Neural cell (in vitro differentiated cells): Measurements from ENCODE around the gene DCT. TPM values are rescaled to one million over a fixed set of nuclear protein-coding genes. Genes with fewer than 3 reads are reported as not detected.

ENCODE experiments used
- H2AFZ ChIP-seq: fragments of 200-600, 300-800 bp; sonication (generic), shearing (Covaris generic); 2 replicates; pipeline ENCODE4 v1.6.0; 2014; ENCODE audit warnings: low read depth, mild to moderate bottlenecking, antibody characterized with exemption, low read length, moderate library complexity
- H3F3A ChIP-seq: fragments of 200-600 bp; shearing (Covaris generic); 2 replicates; pipeline ENCODE4 v1.6.1; 2016; ENCODE audit warnings: mild to moderate bottlenecking, moderate library complexity, mixed read lengths, antibody characterized with exemption, low read length; ENCODE audit not compliant: insufficient read depth, poor library complexity, severe bottlenecking
- H3K27ac ChIP-seq: fragments of 200-600, 300-800 bp; sonication (generic), shearing (Covaris generic); 2 replicates; pipeline ENCODE4 v1.5.1; 2014; ENCODE audit warnings: mild to moderate bottlenecking, low read length, moderate library complexity
- H3K27me3 ChIP-seq: fragments of 300-800, 200-600 bp; sonication (generic), shearing (Covaris generic); 2 replicates; pipeline ENCODE4 v1.6.0; 2014; ENCODE audit warnings: mild to moderate bottlenecking, low read depth, low read length, moderate library complexity; ENCODE audit not compliant: insufficient read depth
- H3K36me3 ChIP-seq: fragments of 300-800, 200-600 bp; sonication (generic), shearing (Covaris generic); 2 replicates; pipeline ENCODE4 v1.5.1; 2014; ENCODE audit warnings: mild to moderate bottlenecking, antibody characterized with exemption, low read length, moderate library complexity; ENCODE audit not compliant: insufficient read depth
- H3K4me2 ChIP-seq: fragments of 300-800, 200-600 bp; sonication (generic), shearing (Covaris generic); 2 replicates; pipeline ENCODE4 v1.6.0; 2014; ENCODE audit warnings: mild to moderate bottlenecking, low read length
- H3K4me3 ChIP-seq: fragments of 300-800, 200-600 bp; sonication (generic), shearing (Covaris generic); 2 replicates; pipeline ENCODE4 v1.5.1; 2014; ENCODE audit warnings: mild to moderate bottlenecking, low read length, moderate library complexity
- H3K79me2 ChIP-seq: fragments of 200-600 bp; shearing (Covaris generic); replicated peaks from 2 replicates; pipeline ENCODE4 v1.6.0; 2014; ENCODE audit warnings: mild to moderate bottlenecking, low read length, moderate library complexity; ENCODE audit not compliant: insufficient read depth
- H3K9ac ChIP-seq: fragments of 300-800, 200-600 bp; sonication (generic), shearing (Covaris generic); 2 replicates; pipeline ENCODE4 v1.6.1; 2016; ENCODE audit warnings: mild to moderate bottlenecking, low read length, mixed read lengths
- H3K9me2 ChIP-seq: fragments of 200-600 bp; shearing (Covaris generic); 2 replicates; pipeline ENCODE4 v1.6.1; 2016; ENCODE audit warnings: mild to moderate bottlenecking, low read length, mixed read lengths; ENCODE audit not compliant: insufficient read depth
- H3K9me3 ChIP-seq: fragments of 200-600, 300-800 bp; sonication (generic), shearing (Covaris generic); 2 replicates; pipeline ENCODE4 v1.6.1; 2016; ENCODE audit warnings: mild to moderate bottlenecking, mixed run types, low read length, moderate library complexity, mixed read lengths
- H4K20me1 ChIP-seq: fragments of 200-600 bp; shearing (Covaris generic); 2 replicates; pipeline ENCODE4 v1.6.1; 2016; ENCODE audit warnings: mild to moderate bottlenecking, mixed run types; ENCODE audit not compliant: insufficient read depth
- CTCF ChIP-seq: fragments of 450-650 bp; IDR thresholded peaks from 2 replicates; pipeline ENCODE4 v1.5.1; 2014; ENCODE audit warnings: antibody characterized with exemption, mild to moderate bottlenecking, moderate library complexity; ENCODE audit not compliant: poor library complexity, severe bottlenecking
- EP300 ChIP-seq: fragments of 450-650 bp; conservative IDR thresholded peaks from 2 replicates; pipeline ENCODE4 v1.6.1; 2014; ENCODE audit warnings: antibody characterized with exemption, mild to moderate bottlenecking, moderate library complexity; ENCODE audit not compliant: poor library complexity, severe bottlenecking
- EZH2 ChIP-seq: fragments of 200-600, 300-800 bp; shearing (Covaris generic), sonication (generic); IDR thresholded peaks from 2 replicates; pipeline ENCODE4 v1.6.1; 2014; ENCODE audit warnings: antibody characterized with exemption, low read length, borderline replicate concordance, mild to moderate bottlenecking; ENCODE audit not compliant: insufficient read depth, poor library complexity, severe bottlenecking
- MXI1 ChIP-seq: fragments of 450-650 bp; conservative IDR thresholded peaks from 2 replicates; pipeline ENCODE4 v1.6.1; 2014; ENCODE audit warnings: antibody characterized with exemption, mild to moderate bottlenecking; ENCODE audit not compliant: poor library complexity, severe bottlenecking
- POLR2AphosphoS5 ChIP-seq: IDR thresholded peaks from 2 replicates; pipeline ENCODE4 v1.6.1; 2012
- RAD21 ChIP-seq: fragments of 450-650 bp; conservative IDR thresholded peaks from 2 replicates; pipeline ENCODE4 v1.6.1; 2014; ENCODE audit warnings: antibody characterized with exemption, mild to moderate bottlenecking, moderate library complexity
- SMC3 ChIP-seq: fragments of 450-650 bp; conservative IDR thresholded peaks from 2 replicates; pipeline ENCODE4 v1.6.1; 2014; ENCODE audit warnings: antibody characterized with exemption, mild to moderate bottlenecking, moderate library complexity; ENCODE audit not compliant: poor library complexity
- TAF1 ChIP-seq: IDR thresholded peaks from 2 replicates; pipeline ENCODE4 v1.6.1; 2012; ENCODE audit warnings: low read depth
- polyA plus RNA-seq: library from polyadenylated mRNA; depleted of rRNA; stranded (reverse); fragments of >200 nt; gene quantifications from 2 replicates; pipeline ENCODE4 v1.2.3, GENCODE V29; 2014
- TF ChIP-seq, protein P1 (sequence below): IDR thresholded peaks from 2 replicates; pipeline ENCODE4 v1.6.1; 2012; ENCODE audit warnings: borderline replicate concordance

Gene DCT
- polyA plus RNA-seq, 1 donor from 2014 or later = not detected

DNA sequence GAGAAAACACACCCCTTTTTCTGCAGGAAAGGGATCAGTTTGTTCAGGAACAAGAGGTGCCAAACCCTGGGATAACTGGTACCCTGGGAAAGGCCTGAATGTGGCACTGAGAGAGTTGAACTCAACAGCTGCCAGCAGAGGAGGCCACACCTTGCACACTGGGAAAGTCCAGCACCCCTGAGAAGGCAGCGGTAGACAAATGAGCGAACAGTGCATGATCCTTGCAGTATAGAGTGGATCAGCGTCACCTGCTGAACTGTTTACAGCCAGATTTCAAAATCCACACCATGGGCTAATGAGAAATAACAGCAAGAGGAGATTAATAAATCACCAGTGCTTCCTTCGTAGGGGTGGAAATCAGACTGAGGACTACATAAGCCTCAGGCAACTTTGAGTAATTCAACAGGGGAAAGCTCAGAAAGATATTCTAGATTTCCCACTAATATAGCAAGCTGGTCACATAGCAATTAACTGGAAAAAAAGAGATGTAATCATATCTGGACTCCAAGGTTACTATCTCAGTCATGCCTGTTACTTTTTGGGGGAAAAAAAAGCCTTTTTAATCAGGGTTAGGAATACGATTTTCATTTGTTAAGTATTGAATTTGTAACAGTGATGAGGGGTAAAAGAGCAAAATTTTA, 52.0 kb downstream of the DCT start:
- no peaks in the 10 kb centered on the region for H3K79me2 ChIP-seq
- no peak overlapping the region for H3K4me2 ChIP-seq
- H3K9me3 ChIP-seq = peaks cover 3% of the 10 kb centered on the region
- H3K9me2 ChIP-seq = no peaks in the 10 kb centered on the region
- no peaks in the 10 kb centered on the region for H4K20me1 ChIP-seq
- H3F3A ChIP-seq = no peaks in the 10 kb centered on the region
- no peak overlapping the region for H3K4me3 ChIP-seq
- no peak overlapping the region for H2AFZ ChIP-seq
- no peak overlapping the region for H3K27ac ChIP-seq
- no peak for TF ChIP-seq TAF1
- no peak for TF ChIP-seq MXI1
- TF ChIP-seq RAD21 = no peak
- no peak for TF ChIP-seq EP300
- TF ChIP-seq CTCF = no peak
- TF ChIP-seq, protein P1, sequence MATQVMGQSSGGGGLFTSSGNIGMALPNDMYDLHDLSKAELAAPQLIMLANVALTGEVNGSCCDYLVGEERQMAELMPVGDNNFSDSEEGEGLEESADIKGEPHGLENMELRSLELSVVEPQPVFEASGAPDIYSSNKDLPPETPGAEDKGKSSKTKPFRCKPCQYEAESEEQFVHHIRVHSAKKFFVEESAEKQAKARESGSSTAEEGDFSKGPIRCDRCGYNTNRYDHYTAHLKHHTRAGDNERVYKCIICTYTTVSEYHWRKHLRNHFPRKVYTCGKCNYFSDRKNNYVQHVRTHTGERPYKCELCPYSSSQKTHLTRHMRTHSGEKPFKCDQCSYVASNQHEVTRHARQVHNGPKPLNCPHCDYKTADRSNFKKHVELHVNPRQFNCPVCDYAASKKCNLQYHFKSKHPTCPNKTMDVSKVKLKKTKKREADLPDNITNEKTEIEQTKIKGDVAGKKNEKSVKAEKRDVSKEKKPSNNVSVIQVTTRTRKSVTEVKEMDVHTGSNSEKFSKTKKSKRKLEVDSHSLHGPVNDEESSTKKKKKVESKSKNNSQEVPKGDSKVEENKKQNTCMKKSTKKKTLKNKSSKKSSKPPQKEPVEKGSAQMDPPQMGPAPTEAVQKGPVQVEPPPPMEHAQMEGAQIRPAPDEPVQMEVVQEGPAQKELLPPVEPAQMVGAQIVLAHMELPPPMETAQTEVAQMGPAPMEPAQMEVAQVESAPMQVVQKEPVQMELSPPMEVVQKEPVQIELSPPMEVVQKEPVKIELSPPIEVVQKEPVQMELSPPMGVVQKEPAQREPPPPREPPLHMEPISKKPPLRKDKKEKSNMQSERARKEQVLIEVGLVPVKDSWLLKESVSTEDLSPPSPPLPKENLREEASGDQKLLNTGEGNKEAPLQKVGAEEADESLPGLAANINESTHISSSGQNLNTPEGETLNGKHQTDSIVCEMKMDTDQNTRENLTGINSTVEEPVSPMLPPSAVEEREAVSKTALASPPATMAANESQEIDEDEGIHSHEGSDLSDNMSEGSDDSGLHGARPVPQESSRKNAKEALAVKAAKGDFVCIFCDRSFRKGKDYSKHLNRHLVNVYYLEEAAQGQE = no peak
- TF ChIP-seq POLR2AphosphoS5 = no peak
- TF ChIP-seq SMC3 = no peak
- TF ChIP-seq EZH2 = no peak
- H3K36me3 ChIP-seq = no peaks in the 10 kb centered on the region
- no peak overlapping the region for H3K9ac ChIP-seq
- no peaks in the 10 kb centered on the region for H3K27me3 ChIP-seq

GRCh38 chr13:94419925-94420305, 59.6 kb downstream of the DCT start:
- Histone ChIP-seq H4K20me1 (no peaks in the 10 kb centered on the region), H3K9me2 (no peaks in the 10 kb centered on the region), H2AFZ (no peak overlapping the region), H3K79me2 (no peaks in the 10 kb centered on the region), H3K36me3 (no peaks in the 10 kb centered on the region), H3K4me2 (no peak overlapping the region), H3K4me3 (no peak overlapping the region), H3K27me3 (no peaks in the 10 kb centered on the region), H3F3A (no peaks in the 10 kb centered on the region), H3K9ac (no peak overlapping the region), H3K27ac (no peak overlapping the region), H3K9me3 (peaks cover 5% of the 10 kb centered on the region)
- TF ChIP-seq SMC3 = no peak
